ENCODE results near the gene SLC7A9.
"Not testable (repeated sequence)": the region's sequence is repeated elsewhere in the genome, so short reads cannot be mapped to it uniquely, and the experiment has no call there.

SLC7A9 gene

GRCh38 chr19:32858559-32858958 is 11.0 kb downstream of the SLC7A9 start:
- Histone ChIP-seq H3K4me1 (no peaks in the 10 kb centered on the region), H3K36me3 (no peaks in the 10 kb centered on the region), H3K27me3 (no peaks in the 10 kb centered on the region), H3K4me3 (ENCODE audit: low read depth, low read length) (no peak overlapping the region), H3K9me3 (no peaks in the 10 kb centered on the region)
- TF ChIP-seq CTCF (IDR thresholded peaks at IDR 0.05; ENCODE audit: low read depth, low read length), result no peak
- no peak for DNase-seq

- no peak for TF ChIP-seq CTCF (IDR thresholded peaks at IDR 0.05; ENCODE audit: low read depth, low read length)
Measured at GRCh38 chr19:32858155-32858554, 11.4 kb downstream of the SLC7A9 start.

GRCh38 chr19:32857584-32857983 is 12.0 kb downstream of the SLC7A9 start:
- Histone ChIP-seq H3K4me1 (no peaks in the 10 kb centered on the region), H3K27me3 (no peaks in the 10 kb centered on the region), H3K4me3 (ENCODE audit: low read depth, low read length) (no peak overlapping the region), H3K9me3 (no peaks in the 10 kb centered on the region), H3K36me3 (no peaks in the 10 kb centered on the region)
- TF ChIP-seq CTCF (IDR thresholded peaks at IDR 0.05; ENCODE audit: low read depth, low read length), result no peak
- DNase-seq, result no peak

More at GRCh38 chr19:32858155-32858554, 11.4 kb downstream of the SLC7A9 start:
- no peak for DNase-seq
- Histone ChIP-seq H3K27me3 (no peaks in the 10 kb centered on the region), H3K9me3 (no peaks in the 10 kb centered on the region), H3K36me3 (no peaks in the 10 kb centered on the region), H3K4me3 (ENCODE audit: low read depth, low read length) (no peak overlapping the region), H3K4me1 (no peaks in the 10 kb centered on the region)

GRCh38 chr19:32856818-32857217 is 12.7 kb downstream of the SLC7A9 start:
- not testable (repeated sequence) for H3K9me3 ChIP-seq; H3K4me1 ChIP-seq; H3K27me3 ChIP-seq; DNase-seq; H3K4me3 ChIP-seq (ENCODE audit: low read depth, low read length); H3K36me3 ChIP-seq

GRCh38 chr19:32852216-32852615 is 17.4 kb downstream of the SLC7A9 start:
- TF ChIP-seq CTCF (IDR thresholded peaks at IDR 0.05; ENCODE audit: low read depth, low read length), result no peak
- H3K4me3 ChIP-seq (ENCODE audit: low read depth, low read length), result no peak overlapping the region
- no peaks in the 10 kb centered on the region for H3K9me3 ChIP-seq
- no peaks in the 10 kb centered on the region for H3K27me3 ChIP-seq
- no peaks in the 10 kb centered on the region for H3K4me1 ChIP-seq
- H3K36me3 ChIP-seq, result no peaks in the 10 kb centered on the region
- DNase-seq, result no peak

GRCh38 chr19:32848035-32848434 is 21.5 kb downstream of the SLC7A9 start:
- not testable (repeated sequence) for H3K4me3 ChIP-seq (ENCODE audit: low read depth, low read length); DNase-seq; H3K9me3 ChIP-seq; H3K36me3 ChIP-seq; H3K4me1 ChIP-seq; H3K27me3 ChIP-seq

GRCh38 chr19:32843716-32844245 is 25.8 kb downstream of the SLC7A9 start:
- H3K9me3 ChIP-seq, result no peaks in the 10 kb centered on the region
- TF ChIP-seq CTCF (IDR thresholded peaks at IDR 0.05; ENCODE audit: low read depth, low read length), result no peak

More at GRCh38 chr19:32843716-32844245, 25.8 kb downstream of the SLC7A9 start:
- H3K27me3 ChIP-seq, result no peaks in the 10 kb centered on the region
- no peaks in the 10 kb centered on the region for H3K4me1 ChIP-seq
- DNase-seq, result no peak
- H3K36me3 ChIP-seq, result no peaks in the 10 kb centered on the region
- H3K4me3 ChIP-seq (ENCODE audit: low read depth, low read length), result no peak overlapping the region
